KOPT-K1 (cell line): ENCODE data around the gene ZFP36.
"Not testable (repeated sequence)": the region's sequence is repeated elsewhere in the genome, so short reads cannot be mapped to it uniquely, and the experiment has no call there.

Experiments
- H3K27ac ChIP-seq: fragments of 200-600 bp; sonication (generic); 2 replicates; pipeline ENCODE4 v1.5.1; 2016; ENCODE audit warnings: antibody characterized with exemption, mild to moderate bottlenecking, low read depth, low read length; ENCODE audit not compliant: poor library complexity, severe bottlenecking
- H3K36me3 ChIP-seq: fragments of 200-600 bp; sonication (generic); 2 replicates; pipeline ENCODE4 v1.5.1; 2017; ENCODE audit warnings: antibody characterized with exemption, mild to moderate bottlenecking, low read length, moderate library complexity; ENCODE audit not compliant: insufficient read depth
- H3K9me3 ChIP-seq: fragments of 200-600 bp; sonication (generic); 2 replicates; pipeline ENCODE4 v1.5.1; 2017; ENCODE audit warnings: antibody characterized with exemption, low read length, mild to moderate bottlenecking; ENCODE audit not compliant: insufficient read depth, poor library complexity, severe bottlenecking

The ZFP36 gene

GRCh38 chr19:39406656-39407409 lies at the start of gene ZFP36:
TSS of gene ZFP36 (plus strand) at chr19:39406847. CDS start at chr19:39406905, 58 bp downstream.
- Histone ChIP-seq H3K27ac (peak within 1 kb of the TSS; percentile 98), H3K9me3 (no peaks in the 10 kb centered on the region), H3K36me3 (peaks cover 13% of the 10 kb centered on the region)

GRCh38 chr19:39359026-39359425 lies 47.6 kb upstream of the ZFP36 start:
- H3K36me3 ChIP-seq = peaks cover 89% of the 10 kb centered on the region
- no peak overlapping the region for H3K27ac ChIP-seq
- no peaks in the 10 kb centered on the region for H3K9me3 ChIP-seq

GRCh38 chr19:39360599-39360998 lies 46.0 kb upstream of the ZFP36 start:
- no peak overlapping the region for H3K27ac ChIP-seq

GRCh38 chr19:39362682-39363657 lies 43.7 kb upstream of the ZFP36 start:
- H3K9me3 ChIP-seq = no peaks in the 10 kb centered on the region
- no peak overlapping the region for H3K27ac ChIP-seq
- peaks cover 78% of the 10 kb centered on the region for H3K36me3 ChIP-seq

More at GRCh38 chr19:39360599-39360998, 46.0 kb upstream of the ZFP36 start:
- peaks cover 85% of the 10 kb centered on the region for H3K36me3 ChIP-seq
- no peaks in the 10 kb centered on the region for H3K9me3 ChIP-seq

- no peaks in the 10 kb centered on the region for H3K9me3 ChIP-seq
- peaks cover 78% of the 10 kb centered on the region for H3K36me3 ChIP-seq
- H3K27ac ChIP-seq = no peak overlapping the region
These were observed 42.7 kb upstream of the ZFP36 start for GRCh38 chr19:39363901-39364457.

- no peaks in the 10 kb centered on the region for H3K9me3 ChIP-seq
- peaks cover 82% of the 10 kb centered on the region for H3K36me3 ChIP-seq
- no peak overlapping the region for H3K27ac ChIP-seq
These were observed 41.1 kb upstream of the ZFP36 start for GRCh38 chr19:39365531-39365930.

GRCh38 chr19:39369200-39369599 lies 37.4 kb upstream of the ZFP36 start:
- Histone ChIP-seq H3K27ac (no peak overlapping the region), H3K36me3 (peaks cover 84% of the 10 kb centered on the region), H3K9me3 (no peaks in the 10 kb centered on the region)

GRCh38 chr19:39370735-39371134 lies 35.9 kb upstream of the ZFP36 start:
- H3K9me3 ChIP-seq = no peaks in the 10 kb centered on the region
- peaks cover 86% of the 10 kb centered on the region for H3K36me3 ChIP-seq
- no peak overlapping the region for H3K27ac ChIP-seq

GRCh38 chr19:39372047-39372802 lies 34.4 kb upstream of the ZFP36 start:
- H3K9me3 ChIP-seq = no peaks in the 10 kb centered on the region
- peaks cover 87% of the 10 kb centered on the region for H3K36me3 ChIP-seq
- H3K27ac ChIP-seq = no peak overlapping the region

GRCh38 chr19:39372941-39373340 lies 33.7 kb upstream of the ZFP36 start:
- Histone ChIP-seq H3K9me3 (no peaks in the 10 kb centered on the region), H3K27ac (no peak overlapping the region), H3K36me3 (peaks cover 93% of the 10 kb centered on the region)

GRCh38 chr19:39375929-39376328 lies 30.7 kb upstream of the ZFP36 start:
- no peaks in the 10 kb centered on the region for H3K9me3 ChIP-seq
- H3K27ac ChIP-seq = no peak overlapping the region
- H3K36me3 ChIP-seq = peaks cover 93% of the 10 kb centered on the region

GRCh38 chr19:39377373-39378362 lies 29.0 kb upstream of the ZFP36 start:
- Histone ChIP-seq H3K9me3 (no peaks in the 10 kb centered on the region), H3K36me3 (peaks cover 93% of the 10 kb centered on the region), H3K27ac (no peak overlapping the region)

- H3K27ac ChIP-seq, H3K9me3 ChIP-seq: not testable (repeated sequence)
- peaks cover 97% of the 10 kb centered on the region for H3K36me3 ChIP-seq
These were observed 27.3 kb upstream of the ZFP36 start for GRCh38 chr19:39379366-39379765.
